ENCODE measurements around the gene PALLD.

Gene PALLD

DNA sequence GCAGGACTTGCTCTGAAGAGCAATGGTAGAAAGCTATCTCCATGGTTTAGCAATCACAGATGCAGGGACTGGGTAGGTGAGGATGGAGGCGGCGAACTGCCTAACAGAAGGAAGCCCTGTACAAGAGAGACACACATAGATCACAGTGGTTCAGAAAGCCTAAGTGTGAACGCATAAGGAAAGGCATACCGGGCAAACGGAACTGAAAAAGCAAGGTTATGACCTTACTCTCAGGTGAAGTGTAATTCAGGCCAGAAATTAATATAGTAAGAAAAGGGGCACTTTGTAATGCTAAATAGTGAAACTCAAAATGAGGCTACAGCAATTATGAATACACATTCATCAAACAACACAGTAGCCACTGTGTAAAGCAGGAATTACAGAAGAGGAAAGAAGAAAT, 126.6 kb downstream of the PALLD start:
- DNase-seq = no peak

DNA sequence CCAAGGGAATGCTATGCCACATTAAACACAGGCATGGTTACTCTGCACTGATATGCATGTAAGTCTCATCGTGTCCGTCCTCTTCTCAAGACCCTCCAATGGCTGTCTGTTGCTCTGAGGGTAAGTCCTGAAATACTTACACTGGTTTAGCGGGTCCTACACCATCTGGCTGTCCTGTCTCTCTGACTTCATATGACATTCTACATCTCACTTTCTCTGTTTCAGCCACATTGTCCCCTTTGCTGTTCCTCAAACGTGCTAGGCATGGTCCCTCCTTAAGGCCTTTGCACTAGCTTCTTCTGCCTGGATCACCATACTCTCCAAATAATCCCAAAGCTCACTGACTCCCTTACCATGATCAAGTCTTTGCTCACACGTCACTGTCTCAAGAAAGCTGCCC, 131.4 kb downstream of the PALLD start:
- DNase-seq = no peak

DNA sequence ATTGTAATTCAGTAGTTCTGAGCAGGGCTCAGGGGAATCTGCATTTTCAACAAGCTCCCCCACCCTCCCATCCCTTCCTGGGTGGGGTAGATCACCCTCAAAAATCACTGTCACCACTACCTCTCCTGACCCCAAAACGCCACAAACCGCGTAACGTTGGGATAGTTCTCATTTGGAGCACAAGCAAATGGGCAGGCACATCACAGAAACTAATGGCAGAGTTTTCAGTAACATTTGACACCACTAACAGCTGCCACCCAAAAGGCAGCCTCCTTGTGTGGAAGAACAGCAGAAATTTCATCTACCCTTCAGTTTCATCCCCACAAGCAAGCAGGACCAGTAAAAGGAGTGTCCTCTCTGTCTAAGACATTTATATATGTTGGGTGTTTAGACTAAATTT, 132.7 kb downstream of the PALLD start:
- no peak for DNase-seq

DNA sequence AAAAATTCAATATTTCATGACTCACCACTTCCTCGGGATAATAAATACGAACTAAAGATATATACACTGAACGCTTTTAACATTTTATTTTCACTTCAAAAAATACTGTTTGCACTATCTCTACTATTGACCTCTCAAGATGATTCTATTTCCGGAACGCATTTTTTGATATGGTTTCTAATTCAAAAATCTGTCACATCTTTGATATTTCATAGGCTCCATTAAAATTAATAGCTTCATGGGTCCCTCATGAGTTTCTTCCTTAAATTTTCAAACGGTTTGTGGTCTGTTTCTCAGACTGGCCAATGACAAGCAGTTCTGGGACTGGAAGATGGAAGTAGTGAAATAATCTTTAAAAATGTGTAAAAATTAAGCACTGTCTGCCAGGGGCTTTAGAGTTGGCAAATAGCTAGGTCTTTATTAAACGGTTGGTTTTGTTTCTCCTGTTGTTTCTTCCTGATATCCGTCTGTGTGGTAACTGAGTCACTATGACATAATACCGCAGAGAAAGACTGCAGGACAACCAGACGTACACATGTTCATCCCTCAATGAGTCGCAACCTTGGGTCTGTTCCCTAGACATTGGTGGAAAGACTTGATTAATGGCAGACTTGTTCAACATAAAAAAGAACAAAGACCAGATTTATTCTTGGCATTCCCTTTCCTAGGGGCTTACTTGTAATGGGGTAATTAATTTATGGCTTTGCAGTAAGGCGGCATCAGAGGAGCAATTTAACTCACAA, 133.8 kb downstream of the PALLD start:
- DNase-seq = peak; percentile 87

DNA sequence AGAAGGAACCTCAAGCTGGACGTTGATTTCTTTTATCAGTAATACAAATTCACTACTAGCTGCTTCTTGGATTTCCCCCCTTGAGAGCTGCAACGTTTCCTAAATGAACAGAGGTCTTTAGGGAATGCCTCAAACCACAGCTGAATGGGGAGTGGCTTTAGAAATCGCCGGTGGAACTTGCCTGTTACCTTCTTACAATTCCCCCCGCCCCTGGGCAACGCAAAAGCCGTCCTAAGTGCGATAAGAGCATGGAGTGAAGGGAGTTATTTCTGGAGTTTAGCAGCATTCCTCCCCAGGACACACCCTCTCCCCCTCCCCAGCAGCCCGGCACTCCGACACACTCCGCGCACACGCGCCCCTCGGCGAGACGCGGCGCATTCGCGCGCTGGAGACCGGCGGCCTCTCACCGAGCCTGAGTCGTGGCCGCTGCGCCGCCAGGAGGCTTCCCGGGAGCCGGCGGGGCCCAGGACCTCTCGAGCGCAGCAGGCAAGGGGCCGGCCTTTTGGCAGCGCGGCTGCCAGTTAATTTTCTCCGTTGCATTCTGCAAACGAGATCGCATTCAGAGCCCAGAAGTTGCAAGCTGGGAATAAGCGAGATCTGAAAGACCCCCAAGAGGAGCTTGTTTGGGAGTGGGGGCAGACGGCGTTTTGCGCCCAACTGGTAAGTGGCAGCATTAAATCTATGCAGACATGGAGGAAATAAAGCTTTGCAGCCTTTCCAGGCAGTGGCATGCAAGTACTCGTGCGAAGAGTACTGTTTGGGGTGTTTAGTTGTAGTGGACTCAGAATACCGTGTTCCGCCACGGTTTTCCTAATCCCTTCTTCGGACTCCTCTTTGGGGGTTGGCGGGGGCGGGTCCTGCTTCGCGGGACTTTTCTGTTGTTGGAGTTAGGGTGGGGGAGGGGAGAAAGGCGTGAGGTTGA, 134.7 kb downstream of the PALLD start:
- peak; percentile 90 for DNase-seq

DNA sequence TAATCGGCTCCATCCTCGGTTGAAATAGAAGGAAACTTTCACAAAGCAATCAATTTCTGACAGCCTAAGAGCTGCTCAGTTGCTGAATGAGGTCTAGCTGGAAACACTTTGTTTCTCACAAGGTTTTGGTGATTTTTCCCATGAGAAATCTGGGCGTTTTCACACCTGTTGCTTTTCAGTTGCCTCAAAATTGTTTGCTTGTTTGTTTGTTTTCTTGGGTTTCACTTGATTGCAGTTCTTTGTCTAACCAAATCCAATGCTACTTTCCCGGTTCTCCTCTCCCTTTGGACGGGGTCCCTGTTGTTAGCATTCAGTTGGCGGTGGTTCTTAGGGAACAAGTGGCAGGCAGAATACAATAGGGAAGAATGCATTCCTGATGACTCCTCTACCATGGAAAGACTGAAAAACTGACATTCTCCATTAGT, 135.5 kb downstream of the PALLD start:
- DNase-seq = no peak

DNA sequence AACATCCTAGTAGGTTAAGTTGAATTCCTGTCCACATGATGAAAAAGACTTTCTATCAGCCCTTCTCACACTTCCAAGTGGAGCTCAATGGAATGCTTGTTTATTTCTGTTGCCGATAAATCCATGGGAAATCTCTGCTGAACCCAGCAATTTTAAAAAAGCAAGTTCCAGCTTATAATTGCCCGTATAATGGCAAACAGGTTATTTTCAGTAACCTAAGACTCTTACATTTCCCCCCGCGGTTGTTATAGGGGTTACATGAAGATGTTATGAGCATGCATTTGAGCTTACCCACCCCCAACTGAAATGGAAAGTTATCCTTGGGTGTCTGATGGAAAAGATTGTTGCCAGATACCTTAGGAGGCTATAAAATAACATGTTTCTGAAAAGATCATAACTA, 136.2 kb downstream of the PALLD start:
- peak; percentile 77 for DNase-seq

DNA sequence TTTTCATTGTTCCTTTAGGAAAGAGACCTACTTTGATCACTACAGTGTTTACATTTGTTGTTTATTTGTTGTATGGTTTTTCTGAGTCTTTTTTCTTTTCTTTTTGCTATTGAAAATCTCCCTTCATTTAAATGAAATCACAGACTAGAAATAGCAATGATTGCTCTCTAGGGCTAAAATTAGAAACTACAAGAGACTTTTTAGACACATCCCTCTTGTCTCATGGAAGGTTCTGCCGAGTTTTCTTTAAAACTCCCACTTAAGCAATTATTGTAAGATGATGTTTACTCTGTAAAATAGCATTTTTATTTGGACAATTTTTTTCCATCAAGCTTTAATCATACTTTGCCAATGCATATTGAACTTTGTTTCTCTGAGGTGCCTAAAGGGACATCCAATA, 136.6 kb downstream of the PALLD start:
- no peak for DNase-seq

DNA sequence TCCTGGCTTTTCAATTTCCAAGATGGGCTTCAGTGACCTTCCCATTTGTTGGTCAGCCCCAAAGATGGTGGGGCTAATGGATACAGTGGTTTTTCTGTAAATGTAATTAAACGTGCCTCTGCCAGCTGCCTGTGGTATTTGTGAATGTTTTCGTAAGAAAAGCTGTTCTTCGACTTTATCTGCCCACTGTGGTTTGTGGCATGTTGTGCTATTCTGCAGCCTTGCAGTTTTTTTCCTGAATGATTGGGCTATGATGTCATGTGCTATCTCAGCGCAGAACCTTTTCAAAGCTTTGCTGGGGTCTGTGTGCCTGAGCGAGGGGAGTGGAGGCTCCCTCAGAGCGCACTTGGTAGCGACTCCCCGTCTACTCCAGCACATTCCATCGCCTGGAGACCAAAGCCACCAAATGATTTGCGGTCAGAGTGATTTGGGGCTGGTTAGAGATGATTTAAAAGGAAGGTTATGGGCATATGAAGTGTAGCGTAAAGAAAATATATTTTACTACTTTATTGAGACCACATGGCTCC, 137.5 kb downstream of the PALLD start:
- peak; percentile 100 for DNase-seq

DNA sequence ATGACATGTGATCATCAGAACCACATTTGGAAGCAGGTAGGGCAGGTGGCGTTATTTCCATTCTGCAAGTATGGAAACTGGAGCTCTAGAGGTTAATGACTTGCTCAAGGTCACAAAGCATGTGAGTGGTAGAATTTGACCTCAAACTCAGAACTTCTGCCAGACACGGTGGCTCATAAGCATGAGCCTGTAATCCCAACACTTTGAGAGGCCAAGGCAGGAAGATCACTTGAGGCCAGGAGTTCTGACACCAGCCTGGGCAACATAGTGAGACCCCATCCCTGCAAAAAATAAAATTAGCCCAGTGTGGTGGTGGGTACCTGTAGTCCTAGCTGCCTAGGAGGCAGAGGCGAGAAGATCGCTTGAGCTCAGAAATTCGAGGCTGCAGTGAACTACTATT, 139.2 kb downstream of the PALLD start:
- no peak for DNase-seq

DNA sequence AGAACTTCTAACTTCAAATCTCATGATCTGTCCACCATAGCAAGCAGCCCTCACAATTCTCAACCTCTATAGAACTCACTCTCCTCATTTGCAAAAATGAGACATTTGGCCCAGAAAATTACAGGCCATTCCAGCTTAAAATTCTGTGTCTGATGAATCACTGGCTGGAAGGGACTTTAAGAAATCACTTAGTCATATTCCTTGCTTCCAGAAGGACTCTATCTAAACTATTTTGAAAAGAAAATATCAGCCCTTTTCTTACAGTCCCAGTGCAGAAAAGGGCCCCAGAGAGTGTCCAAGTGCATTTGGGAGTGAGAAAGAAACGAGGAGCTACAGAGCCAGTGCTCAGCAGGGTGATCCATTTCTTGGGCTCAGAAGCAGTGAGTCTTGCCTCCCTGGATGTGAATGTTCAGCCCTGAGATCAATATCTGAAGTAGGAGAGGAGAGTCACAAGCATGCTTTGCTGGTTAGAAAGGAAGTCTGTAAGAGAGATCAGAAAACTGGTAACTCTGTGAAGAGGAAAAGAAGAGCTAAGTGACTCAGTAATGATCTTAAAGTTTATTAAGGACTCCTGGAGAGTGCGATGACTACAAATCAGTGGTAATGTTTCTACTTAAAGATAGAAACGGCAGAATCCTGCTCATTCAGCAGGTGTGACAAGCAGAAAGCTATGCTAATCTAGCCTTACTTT, 139.8 kb downstream of the PALLD start:
- DNase-seq = peak; percentile 92

DNA sequence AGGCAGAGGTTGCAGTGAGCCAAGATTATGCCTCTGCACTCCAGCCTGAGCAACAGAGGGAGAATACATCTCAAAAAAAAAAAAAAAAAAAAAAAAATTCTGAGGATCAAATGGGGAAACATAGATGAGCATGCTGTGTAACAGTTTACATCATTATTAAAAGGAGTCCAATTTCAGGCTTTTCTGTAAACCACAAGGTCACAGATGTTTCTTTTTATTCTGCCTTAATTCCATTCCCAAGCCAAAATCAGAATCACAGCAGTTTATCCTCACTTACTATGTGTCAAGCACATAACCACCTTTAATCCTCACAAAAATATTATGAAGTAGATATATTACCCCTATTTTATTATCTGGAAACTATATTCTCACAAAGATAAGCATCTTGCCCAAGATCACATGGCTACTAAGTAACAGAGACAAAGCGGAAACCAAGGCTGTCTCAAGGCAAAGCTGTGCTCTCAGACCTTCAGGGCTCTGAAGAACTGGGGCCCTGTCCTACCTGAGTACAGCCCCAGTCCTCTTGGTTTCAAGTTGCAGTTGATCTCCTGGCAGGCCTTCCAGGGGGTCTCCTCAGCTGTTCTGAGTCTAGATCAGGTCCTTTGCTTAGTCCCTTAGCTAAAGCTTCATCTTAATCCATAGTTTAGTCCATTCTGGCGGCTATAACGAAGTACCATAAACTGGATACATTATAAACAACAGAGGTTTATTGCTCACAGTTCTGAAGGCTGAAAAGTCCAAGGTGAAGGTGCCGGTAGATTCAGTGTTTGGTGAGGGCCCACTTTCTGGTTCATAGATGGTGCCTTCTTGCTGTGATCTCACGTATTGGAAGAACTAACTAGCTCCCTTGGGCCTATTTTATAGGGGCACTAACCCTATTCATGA, 141.3 kb downstream of the PALLD start:
- peak; percentile 69 for DNase-seq

DNA sequence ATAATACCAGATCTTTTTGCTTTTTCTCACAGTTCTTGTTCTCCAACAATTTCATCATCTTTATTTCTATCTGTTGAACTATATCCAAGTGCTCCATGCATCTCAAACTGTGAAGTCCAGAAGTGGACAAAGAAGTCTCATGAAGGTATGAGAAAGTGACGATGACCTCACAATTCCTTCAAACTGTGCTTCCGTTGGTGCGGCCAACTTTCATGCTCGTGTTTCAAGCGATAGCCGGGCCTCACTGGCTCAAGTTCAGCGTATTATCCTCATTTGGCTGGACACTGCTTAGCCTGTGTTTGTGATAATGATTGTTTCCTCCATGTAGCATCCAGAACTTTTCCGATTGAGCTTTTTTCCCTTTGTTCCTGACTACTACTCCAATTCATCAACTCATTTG, 143.1 kb downstream of the PALLD start:
- DNase-seq = no peak

DNA sequence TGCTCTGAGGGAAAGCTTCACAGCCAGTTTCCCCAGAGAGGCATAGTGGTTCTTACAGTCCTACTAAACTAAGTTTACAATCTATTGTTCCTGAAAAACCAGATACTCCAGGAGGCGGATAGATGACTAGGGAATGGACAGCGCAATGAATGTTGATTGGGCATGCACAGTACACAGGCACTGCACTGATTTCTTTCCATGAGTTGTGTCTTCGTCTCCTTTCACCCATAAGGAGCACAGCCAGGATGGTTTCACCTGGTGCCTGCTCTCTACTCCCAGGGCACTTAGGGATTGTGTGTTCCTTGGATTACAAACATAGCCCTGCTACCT, 144.9 kb downstream of the PALLD start:
- DNase-seq = no peak

DNA sequence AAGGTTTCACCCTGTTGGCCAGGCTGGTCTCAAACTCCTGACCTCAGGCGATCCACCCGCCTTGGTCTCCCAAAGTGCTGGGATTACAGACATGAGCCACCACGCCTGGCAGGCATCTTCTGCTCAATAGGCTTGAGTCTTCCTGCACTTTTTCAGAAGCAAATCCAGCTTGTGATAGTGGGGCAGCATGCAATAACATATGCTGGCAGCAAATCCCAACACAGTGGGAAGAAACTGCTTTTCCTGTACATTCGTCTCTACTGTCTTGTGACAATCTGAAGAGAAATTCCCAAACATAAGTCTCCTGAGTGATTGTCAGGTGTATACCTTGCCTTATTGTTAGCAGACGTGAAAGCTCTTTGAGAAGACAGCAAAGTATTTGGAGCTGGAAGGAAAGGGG, 145.7 kb downstream of the PALLD start:
- DNase-seq = no peak

DNA sequence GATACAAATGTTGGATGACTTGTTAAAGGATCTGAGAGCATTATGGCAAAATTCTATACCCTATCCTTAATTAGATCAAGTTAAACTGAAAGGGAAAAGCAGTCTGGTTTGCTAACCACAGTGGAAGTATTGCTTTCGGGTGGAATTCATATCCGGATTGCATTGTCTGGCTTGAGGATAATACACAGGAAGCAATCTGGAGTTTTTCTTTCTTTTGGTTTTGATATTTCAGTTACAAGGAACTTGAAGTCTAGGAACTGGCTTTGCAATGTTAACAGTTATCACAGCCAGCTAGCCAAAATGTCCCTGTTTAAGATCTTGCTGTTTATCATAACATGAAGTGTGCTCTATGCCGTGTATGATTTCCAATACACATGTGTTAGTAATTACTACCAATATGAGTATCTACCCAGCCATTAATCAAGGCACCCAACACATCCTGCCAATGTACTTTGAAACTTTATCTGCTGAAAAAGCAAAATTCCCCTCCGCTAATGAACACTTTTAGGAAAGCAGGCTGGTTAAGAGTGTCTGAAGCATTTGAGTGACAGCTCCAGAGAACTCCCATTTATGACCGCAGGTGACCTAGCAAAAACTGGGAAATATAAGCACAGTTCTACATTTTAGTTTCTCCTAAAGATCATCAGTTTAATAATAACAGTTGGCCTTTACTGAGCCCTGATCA, 146.4 kb downstream of the PALLD start:
- peak; percentile 77 for DNase-seq

DNA sequence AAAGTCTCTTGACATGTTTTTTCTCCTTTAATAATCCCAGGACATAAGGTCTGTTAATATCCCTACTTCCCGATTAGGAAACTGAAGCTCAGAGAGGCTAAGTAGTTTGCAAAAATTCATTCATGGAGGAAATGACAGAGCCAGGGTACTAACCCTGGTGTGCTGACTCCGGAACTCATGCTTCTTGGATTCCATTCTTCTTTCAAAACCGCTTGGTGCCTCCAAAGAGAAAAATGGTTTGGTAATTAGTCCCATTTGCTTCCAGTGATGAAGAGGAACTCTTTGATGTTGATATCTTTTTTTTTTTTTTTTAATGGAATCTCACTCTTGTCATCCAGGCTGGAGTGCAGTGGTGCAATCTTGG, 146.9 kb downstream of the PALLD start:
- DNase-seq = no peak

DNA sequence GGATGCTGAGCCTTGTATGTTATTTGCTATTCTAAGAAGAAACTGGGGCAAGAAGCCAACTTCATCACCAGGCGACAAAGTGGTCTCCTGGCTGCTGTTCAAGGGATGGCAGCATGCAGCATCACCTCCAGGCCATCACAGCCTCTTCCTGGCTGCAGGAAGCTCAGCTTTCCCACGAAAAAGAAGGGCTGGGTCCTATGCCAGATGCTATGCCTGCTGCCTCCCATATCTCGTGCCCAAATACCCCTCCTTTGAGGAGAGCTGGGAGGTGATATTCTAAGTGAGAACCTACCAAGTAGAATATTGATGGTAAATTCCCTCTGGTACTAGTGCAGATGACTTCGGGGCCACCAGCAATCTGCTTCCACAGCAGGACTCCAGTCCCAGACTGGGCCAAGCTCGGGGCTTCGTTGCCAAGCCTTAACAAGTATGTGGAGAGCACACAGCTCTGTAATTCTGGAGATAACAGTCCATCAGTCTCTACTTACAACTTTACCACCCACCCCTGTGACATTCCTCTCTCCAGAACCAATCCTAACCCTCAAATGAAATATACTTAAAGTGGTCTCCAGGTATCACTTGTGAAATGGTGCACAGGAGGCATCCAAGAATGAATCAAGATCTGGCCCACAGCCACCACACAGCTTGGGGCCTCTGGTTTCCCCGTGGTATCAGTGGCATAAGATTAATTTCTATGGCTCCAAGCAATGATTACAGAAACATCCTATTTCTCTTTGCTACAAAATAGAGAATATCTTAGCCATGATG, 149.3 kb downstream of the PALLD start:
- DNase-seq = peak; percentile 63

DNA sequence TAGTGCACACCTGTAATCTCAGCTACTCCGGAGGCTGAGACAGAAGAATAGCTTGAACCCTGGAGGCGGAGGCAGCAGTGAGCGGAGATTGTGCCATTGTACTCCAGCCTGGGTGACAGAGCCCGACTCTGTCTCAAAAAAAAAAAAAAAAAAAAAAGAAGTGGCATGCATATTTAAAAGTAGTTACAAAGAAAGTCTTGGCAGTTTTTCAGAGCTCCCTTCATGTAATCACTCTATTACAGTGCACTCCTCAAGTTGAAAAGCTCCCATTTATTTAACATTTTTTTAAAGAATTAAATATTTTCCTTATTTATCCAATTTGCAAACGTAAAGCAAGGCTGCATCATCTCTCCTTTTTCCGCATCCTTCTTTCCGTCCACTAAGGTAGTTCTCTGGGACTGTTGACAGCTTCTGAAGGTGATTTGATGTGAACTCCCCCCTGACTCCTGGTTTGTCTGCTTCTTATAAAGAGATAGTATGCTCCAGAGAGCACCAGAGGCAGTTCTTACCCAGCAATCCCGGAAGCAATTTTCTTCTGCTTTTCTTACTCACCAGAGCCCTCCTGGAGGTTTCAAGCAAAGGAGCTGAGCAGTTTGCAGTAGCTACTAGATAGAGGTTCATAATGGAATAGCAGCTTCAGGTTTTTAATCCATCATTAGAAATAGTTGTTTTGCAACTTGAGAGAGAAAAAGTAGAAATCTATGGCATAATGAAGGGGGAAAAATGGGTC, 151.0 kb downstream of the PALLD start:
- peak; percentile 47 for DNase-seq

DNA sequence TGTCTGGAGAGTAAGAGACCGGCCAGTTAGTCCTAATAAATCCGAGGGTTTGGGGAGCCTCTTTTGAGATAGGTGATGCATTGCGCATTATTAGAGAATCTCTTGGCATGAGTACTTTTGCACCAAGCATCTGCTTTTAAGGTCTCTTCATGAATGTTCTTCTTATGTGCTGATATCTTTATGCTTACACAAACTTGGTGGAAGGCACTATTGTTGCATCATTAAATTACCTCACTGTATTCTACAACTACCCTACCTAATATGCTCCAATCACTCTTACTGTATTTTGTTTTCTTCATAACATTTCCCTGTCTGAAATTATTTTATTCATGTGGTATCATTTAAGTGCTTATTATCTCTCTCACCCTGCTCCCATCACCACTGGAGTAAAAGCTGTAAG, 151.6 kb downstream of the PALLD start:
- DNase-seq = no peak
